H9 (cell line): Measurements from ENCODE around the gene AKR1C3. TPM values are rescaled to one million over a fixed set of nuclear protein-coding genes. Genes with fewer than 3 reads are reported as not detected.

Experiments used
- DNase-seq: peaks from one replicate; pipeline ENCODE4 v3.0.0-alpha.2; 2017
- H2AFZ ChIP-seq: one replicate; pipeline ENCODE4 v1.6.1; 2013; ENCODE audit warnings: mild to moderate bottlenecking, low read length, control low read depth, moderate library complexity
- H2AK5ac ChIP-seq: 2 replicates; pipeline ENCODE4 v1.6.1; 2013; ENCODE audit warnings: low read length, control low read depth, mixed read lengths; ENCODE audit not compliant: insufficient read length
- H2BK120ac ChIP-seq: one replicate; pipeline ENCODE4 v1.6.1; 2013; ENCODE audit warnings: low read depth, mild to moderate bottlenecking, low read length, control low read depth, inconsistent platforms; ENCODE audit not compliant: poor library complexity, severe bottlenecking
- H2BK12ac ChIP-seq: 2 replicates; pipeline ENCODE4 v1.6.1; 2013; ENCODE audit warnings: low read length, control low read depth, mixed read lengths, low read depth; ENCODE audit not compliant: insufficient read length
- H2BK15ac ChIP-seq: 2 replicates; pipeline ENCODE4 v1.6.1; 2013; ENCODE audit warnings: low read depth, low read length, control low read depth
- H2BK20ac ChIP-seq: one replicate; pipeline ENCODE4 v1.6.1; 2013; ENCODE audit warnings: low read depth, mild to moderate bottlenecking, low read length, control low read depth, inconsistent platforms; ENCODE audit not compliant: poor library complexity, severe bottlenecking
- H2BK5ac ChIP-seq: 2 replicates; pipeline ENCODE4 v1.6.1; 2013; ENCODE audit warnings: low read length, control low read depth, mixed read lengths; ENCODE audit not compliant: insufficient read length
- H3K14ac ChIP-seq: 2 replicates; pipeline ENCODE4 v1.6.1; 2013; ENCODE audit warnings: low read length, control low read depth; ENCODE audit not compliant: insufficient read depth
- H3K18ac ChIP-seq: 2 replicates; pipeline ENCODE4 v1.6.1; 2013; ENCODE audit warnings: low read depth, mild to moderate bottlenecking, mixed read lengths, low read length, control low read depth; ENCODE audit not compliant: insufficient read length
- H3K23ac ChIP-seq: 2 replicates; pipeline ENCODE4 v1.6.1; 2013; ENCODE audit warnings: low read length, control low read depth, mixed read lengths, low read depth; ENCODE audit not compliant: insufficient read length
- H3K23me2 ChIP-seq: 2 replicates; pipeline ENCODE4 v1.6.1; 2013; ENCODE audit warnings: low read depth, mild to moderate bottlenecking, mixed read lengths, low read length, control low read depth; ENCODE audit not compliant: insufficient read length, poor library complexity, severe bottlenecking
- H3K27ac ChIP-seq: 2 replicates; pipeline ENCODE4 v1.5.1; 2013; ENCODE audit warnings: low read length, control low read depth, mixed read lengths, low read depth; ENCODE audit not compliant: insufficient read length
- H3K27me3 ChIP-seq: 2 replicates; pipeline ENCODE4 v1.6.1; 2013; ENCODE audit warnings: low read length, control low read depth, inconsistent platforms; ENCODE audit not compliant: insufficient read depth
- H3K4ac ChIP-seq: 2 replicates; pipeline ENCODE4 v1.6.1; 2013; ENCODE audit warnings: low read depth, mild to moderate bottlenecking, control low read depth, inconsistent platforms, low read length, moderate library complexity
- H3K4me1 ChIP-seq: 2 replicates; pipeline ENCODE4 v1.6.1; 2013; ENCODE audit warnings: low read length, control low read depth, inconsistent platforms; ENCODE audit not compliant: insufficient read depth
- H3K4me2 ChIP-seq: 2 replicates; pipeline ENCODE4 v1.6.1; 2013; ENCODE audit warnings: low read length, control low read depth, mixed read lengths; ENCODE audit not compliant: insufficient read length, insufficient read depth
- H3K56ac ChIP-seq: 2 replicates; pipeline ENCODE4 v1.6.1; 2013; ENCODE audit warnings: low read depth, mild to moderate bottlenecking, mixed read lengths, low read length, control low read depth; ENCODE audit not compliant: insufficient read length
- H3K79me1 ChIP-seq: 2 replicates; pipeline ENCODE4 v1.6.1; 2013; ENCODE audit warnings: low read depth, mild to moderate bottlenecking, moderate library complexity, low read length, control low read depth, inconsistent platforms; ENCODE audit not compliant: insufficient read depth, poor library complexity, severe bottlenecking
- H3K79me2 ChIP-seq: 2 replicates; pipeline ENCODE4 v1.6.1; 2013; ENCODE audit warnings: low read length, control low read depth, inconsistent platforms; ENCODE audit not compliant: insufficient read depth
- H3K9ac ChIP-seq: 2 replicates; pipeline ENCODE4 v1.6.1; 2013; ENCODE audit warnings: low read length, control low read depth, mixed read lengths; ENCODE audit not compliant: insufficient read length; ENCODE audit errors: extremely low read depth
- H3K9me3 ChIP-seq: one replicate; pipeline ENCODE4 v1.6.1; 2013; ENCODE audit warnings: low read depth, low read length, inconsistent platforms; ENCODE audit not compliant: control insufficient read depth
- H3T11ph ChIP-seq: one replicate; pipeline ENCODE4 v1.6.1; 2013; ENCODE audit warnings: mild to moderate bottlenecking, low read length, control low read depth, inconsistent platforms
- H4K20me1 ChIP-seq: one replicate; pipeline ENCODE4 v1.6.1; 2013; ENCODE audit not compliant: control insufficient read depth, insufficient read length, insufficient read depth
- H4K5ac ChIP-seq: 2 replicates; pipeline ENCODE4 v1.6.1; 2013; ENCODE audit warnings: low read depth, mild to moderate bottlenecking, mixed read lengths, low read length, control low read depth; ENCODE audit not compliant: insufficient read length
- H4K8ac ChIP-seq: replicated peaks from 2 replicates; pipeline ENCODE4 v1.6.1; 2013; ENCODE audit warnings: low read length, control low read depth, mixed read lengths, low read depth; ENCODE audit not compliant: insufficient read length
- H4K91ac ChIP-seq: 2 replicates; pipeline ENCODE4 v1.6.1; 2013; ENCODE audit warnings: low read depth, mild to moderate bottlenecking, moderate library complexity, mixed read lengths, low read length, control low read depth; ENCODE audit not compliant: insufficient read length
- H3K27ac Mint-ChIP-seq, 3 experiments: 2 replicates in 2 of 3; 3 replicates in 1 of 3; pipeline ENCODE4 v1.8.0; 2020 to 2021; ENCODE audit warnings: mixed read lengths in 3 of 3, mild to moderate bottlenecking in 1 of 3, moderate library complexity in 1 of 3
- H3K27me3 Mint-ChIP-seq: 2 replicates; pipeline ENCODE4 v1.8.0; 2021; ENCODE audit warnings: low read depth, mild to moderate bottlenecking, moderate library complexity, mixed read lengths
- H3K36me3 Mint-ChIP-seq, 3 experiments: 2 replicates in 2 of 3; 3 replicates in 1 of 3; pipeline ENCODE4 v1.8.0; 2020 to 2021; ENCODE audit warnings: low read depth in 3 of 3, mixed read lengths in 3 of 3; ENCODE audit not compliant: insufficient read depth in 1 of 3
- H3K4me1 Mint-ChIP-seq, 2 experiments: 2 replicates each; pipeline ENCODE4 v1.8.0; 2020; ENCODE audit warnings: mixed read lengths in 2 of 2
- H3K4me3 Mint-ChIP-seq, 2 experiments: 2 replicates in 1 of 2; 3 replicates in 1 of 2; pipeline ENCODE4 v1.8.0; 2020 to 2021; ENCODE audit warnings: mild to moderate bottlenecking in 2 of 2, mixed read lengths in 2 of 2, moderate library complexity in 1 of 2
- H3K9me3 Mint-ChIP-seq, 2 experiments: 2 replicates in 1 of 2; 3 replicates in 1 of 2; pipeline ENCODE4 v1.8.0; 2020; ENCODE audit warnings: mild to moderate bottlenecking in 2 of 2, mixed read lengths in 2 of 2, moderate library complexity in 1 of 2
- CTCF ChIP-seq: fragments of 200-600 bp; sonication (generic); conservative IDR thresholded peaks from 3 replicates; pipeline ENCODE4 v1.8.0; 2021; ENCODE audit warnings: antibody characterized with exemption, mild to moderate bottlenecking
- WGBS: extraction: QIAGEN DNeasy Blood & Tissue Kit; methylation state at CpG from one replicate; pipeline ENCODE4 v1.1.7; 2013; ENCODE audit warnings: missing lambda C conversion rate, low lambda C conversion rate, mixed read lengths; ENCODE audit not compliant: insufficient read length; ENCODE audit errors: extremely low coverage; 5-methylcytosine and 5-hydroxymethylcytosine counted together
- total RNA-seq: library from RNA; stranded (reverse); gene quantifications from 2 replicates; pipeline ENCODE4 v1.2.1, GENCODE V29; 2021

The AKR1C3 gene
- total RNA-seq, 1 experiment from 2014 or later: 2.1 TPM

- Histone ChIP-seq H3K56ac (no peak overlapping the region), H3K4me1 (no peaks in the 10 kb centered on the region), H4K20me1 (no peaks in the 10 kb centered on the region), H2BK15ac (no peak overlapping the region), H3K4me2 (no peak overlapping the region), H3K79me2 (no peaks in the 10 kb centered on the region), H3K79me1 (no peaks in the 10 kb centered on the region), H4K91ac (no peak overlapping the region), H3K23ac (no peak overlapping the region), H2BK20ac (no peak overlapping the region), H3K9me3 (peaks cover 14% of the 10 kb centered on the region), H3T11ph (no peak overlapping the region), H2BK5ac (no peak overlapping the region), H3K4ac (no peak overlapping the region), H2BK12ac (no peak overlapping the region), H2AK5ac (no peak overlapping the region), H4K5ac (no peak overlapping the region), H3K27me3 (no peaks in the 10 kb centered on the region), H3K18ac (no peak overlapping the region), H2AFZ (no peak overlapping the region), H3K23me2 (no peaks in the 10 kb centered on the region), H2BK120ac (no peak overlapping the region), H3K14ac (no peak overlapping the region), H3K27ac (no peak overlapping the region), H3K9ac (no peak overlapping the region), H4K8ac (no peak overlapping the region)
- Mint-ChIP-seq H3K36me3 (peaks cover 0 to 4% (median 2%) of the 10 kb centered on the region in 3 experiments; a peak in 1 of 7 replicates), H3K27ac (no peak overlapping the region), H3K27me3 (no peaks in the 10 kb centered on the region), H3K9me3 (peaks cover 67 to 75% of the 10 kb centered on the region in 2 experiments), H3K4me1 (no peaks in the 10 kb centered on the region), H3K4me3 (no peak overlapping the region)
- no CpG with 5 or more reads among the region's 5 CpGs for WGBS
- TF ChIP-seq CTCF: no peak
- no peak for DNase-seq
These were observed 22.4 kb downstream of the AKR1C3 start for GRCh38 chr10:5116621-5117020.
